Measurements from ENCODE around the gene GRAMD1A.
"Not testable (repeated sequence)": the region's sequence is repeated elsewhere in the genome, so short reads cannot be mapped to it uniquely, and the experiment has no call there.

Gene GRAMD1A

DNA sequence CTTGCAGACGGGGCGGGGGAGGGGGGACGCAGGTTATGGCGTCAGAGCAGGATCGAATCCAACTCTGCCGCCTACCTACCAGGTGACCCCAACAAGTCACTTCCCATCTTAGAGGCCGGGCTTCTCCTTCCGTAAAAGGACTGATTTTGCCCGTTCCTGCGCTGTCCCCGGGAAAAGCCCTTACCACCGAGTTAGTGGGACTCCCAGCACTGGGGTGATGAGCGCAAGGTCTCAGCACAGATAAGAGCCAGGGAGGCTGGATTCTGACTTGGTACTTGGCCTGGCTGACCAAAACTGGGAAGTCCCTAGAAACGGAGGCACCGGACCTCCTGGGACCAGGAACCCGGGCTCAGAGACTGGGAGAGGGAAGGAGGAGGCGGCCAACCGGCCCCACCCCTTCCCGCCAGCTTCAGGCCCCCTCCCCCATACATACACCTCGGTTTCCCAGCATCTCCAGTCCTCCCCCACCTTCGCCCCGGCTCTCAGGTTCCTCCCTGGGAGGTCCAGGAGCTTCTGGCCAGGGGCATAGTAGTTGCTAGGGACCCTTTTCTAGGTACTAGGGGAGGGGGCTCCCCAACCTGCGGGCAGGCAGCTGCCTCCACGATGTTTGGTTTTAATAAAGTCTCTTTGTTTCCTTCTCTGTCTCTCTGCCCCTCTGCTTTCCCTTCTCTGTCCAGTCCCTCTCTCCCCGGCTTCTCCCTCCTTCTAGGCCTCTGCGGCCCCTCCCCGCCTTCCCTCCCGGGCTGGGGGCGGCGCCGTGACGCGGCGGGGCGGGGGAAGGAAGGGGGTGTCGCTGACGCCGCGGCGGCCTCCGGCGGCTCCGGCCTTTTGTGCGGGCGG lies at the start of gene GRAMD1A:
GRAMD1A (plus strand) TSS at position 826 of the 840 bp plus-strand sequence. CDS start 156 bp downstream, outside the sequence.
- peak; percentile 75 for DNase-seq

- no peak for DNase-seq
Measured at GRCh38 chr19:34953092-34953491, 47.0 kb upstream of the GRAMD1A start.

GRCh38 chr19:34957830-34958751 lies 42.0 kb upstream of the GRAMD1A start:
- no peak for DNase-seq

GRCh38 chr19:34959021-34959420 lies 41.1 kb upstream of the GRAMD1A start:
- DNase-seq = no peak

- no peak for DNase-seq
Measured at GRCh38 chr19:34960103-34960805, 39.9 kb upstream of the GRAMD1A start.

GRCh38 chr19:34960940-34961679 lies 39.0 kb upstream of the GRAMD1A start:
- DNase-seq = no peak

DNA sequence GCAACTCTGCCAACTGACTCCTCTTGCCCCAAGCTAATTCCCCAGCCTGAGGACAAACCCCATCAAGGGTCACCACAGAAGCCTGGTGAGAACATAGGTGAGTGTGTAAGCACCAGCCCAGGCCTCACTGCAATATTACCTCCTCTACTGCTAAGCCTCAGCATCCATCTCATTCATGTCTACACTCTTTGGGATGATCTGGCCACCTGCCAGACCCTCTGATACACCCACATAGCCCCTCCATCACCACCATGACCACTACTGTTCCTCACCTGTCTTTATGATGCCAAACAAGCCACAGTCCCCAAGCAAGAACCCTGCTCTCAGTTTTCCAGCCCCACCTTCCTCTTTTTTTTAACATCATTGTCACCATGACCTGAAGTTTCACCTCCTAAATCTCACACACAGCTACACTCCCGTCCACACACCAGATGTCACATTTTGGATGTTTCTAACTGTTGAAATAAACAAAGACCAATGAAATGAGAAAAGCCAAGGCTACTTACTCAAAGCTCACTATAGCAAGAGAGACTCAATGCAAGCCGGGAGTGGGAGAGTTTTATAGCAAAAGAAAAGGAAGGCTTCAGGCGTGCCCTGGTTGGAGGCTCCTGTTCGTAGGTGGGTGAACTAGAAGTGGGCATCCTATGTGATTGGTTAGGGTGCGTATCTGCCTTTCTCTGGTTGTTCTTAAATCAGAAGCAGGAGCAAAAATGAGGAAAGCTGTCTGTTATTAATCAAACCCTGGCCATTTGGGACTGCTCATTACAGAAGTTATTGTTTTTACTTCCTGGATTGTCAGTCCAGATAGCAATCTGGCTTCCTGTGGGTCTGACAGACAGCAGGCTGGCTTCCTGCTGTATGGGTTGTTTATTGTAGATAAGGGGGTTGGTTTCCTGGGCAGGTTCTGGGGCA lies 38.1 kb upstream of the GRAMD1A start:
- DNase-seq = no peak

DNA sequence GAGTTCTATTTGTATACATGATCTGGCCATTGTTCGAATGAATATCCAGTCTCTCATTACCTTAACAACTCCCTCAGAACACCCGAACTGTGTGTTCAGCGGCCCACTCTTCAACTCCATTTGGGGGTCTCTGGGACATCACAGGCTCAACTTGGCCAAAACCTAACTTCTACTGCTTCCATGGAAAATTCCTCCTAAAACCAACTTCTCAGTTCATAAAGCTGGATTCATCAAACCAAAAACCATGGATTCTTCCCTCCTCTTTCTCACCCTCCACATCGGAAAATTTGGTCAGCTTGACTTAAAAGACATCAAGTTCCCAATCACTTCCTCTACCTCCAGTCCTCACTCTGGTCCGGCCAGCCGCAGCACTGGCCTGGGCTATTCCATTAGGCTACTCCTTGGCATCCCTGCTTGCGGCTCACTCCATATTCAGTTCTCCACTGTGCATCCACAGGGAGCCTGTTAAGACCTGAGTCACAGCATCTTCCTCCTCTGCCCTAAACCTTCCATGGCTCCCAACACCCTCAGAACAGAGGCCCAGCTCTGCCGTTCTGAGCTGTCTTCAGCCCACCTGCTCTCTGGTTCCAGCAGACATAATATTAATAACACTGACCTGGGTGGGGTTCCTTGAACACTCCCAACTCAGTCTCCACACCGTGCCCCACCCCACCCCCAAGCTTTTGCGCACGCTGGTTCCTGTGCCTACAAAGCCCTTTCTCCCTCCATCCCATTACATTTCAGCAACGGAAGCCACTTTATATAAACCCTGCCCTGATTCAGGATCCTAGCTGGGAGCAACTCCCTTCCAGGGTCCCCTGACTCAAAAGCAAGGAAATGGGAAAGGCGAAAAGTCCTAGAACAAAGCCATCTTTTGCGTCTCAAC lies 37.2 kb upstream of the GRAMD1A start:
- no peak for DNase-seq

DNA sequence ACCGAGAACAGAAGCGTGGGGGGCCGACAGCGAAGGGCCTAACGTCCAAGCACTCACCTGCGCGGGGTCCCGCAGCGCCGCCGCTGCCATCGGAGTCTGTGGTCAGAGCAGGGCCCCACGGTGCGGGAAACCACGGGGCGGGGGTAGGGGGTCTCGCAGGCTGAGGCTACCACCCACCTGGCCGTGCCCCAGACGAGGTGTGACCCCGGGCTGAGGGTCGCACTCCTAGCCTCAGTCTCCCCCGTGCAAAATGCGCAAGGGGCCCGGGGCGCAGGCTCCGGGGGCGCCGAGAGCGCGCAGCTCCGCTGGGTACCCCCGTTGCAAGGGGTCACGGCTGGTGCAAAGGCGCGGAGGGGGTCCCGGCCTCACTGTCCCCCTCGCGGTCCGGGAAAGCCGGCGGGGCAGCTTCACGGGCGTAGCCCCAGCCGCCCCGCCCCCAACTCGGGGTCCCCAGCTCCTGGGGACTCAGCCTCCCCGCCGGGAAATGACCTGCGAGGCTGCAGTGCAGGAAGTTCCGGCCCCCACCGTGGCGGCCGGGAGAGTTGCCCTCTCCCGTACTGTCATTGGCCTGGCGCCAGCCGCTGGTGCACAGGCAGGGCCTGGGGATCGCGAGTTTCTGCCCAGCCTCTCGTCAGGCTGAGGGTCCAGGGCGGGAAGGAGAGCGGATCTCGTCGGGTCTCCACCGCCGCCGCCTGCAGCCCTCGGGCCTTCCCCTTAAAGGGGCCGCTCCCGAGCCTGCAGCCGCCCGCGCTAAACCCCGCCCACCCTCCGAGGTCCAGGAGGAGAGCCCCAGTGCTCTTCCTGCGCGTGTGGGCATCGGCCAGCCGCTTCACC lies 36.3 kb upstream of the GRAMD1A start, which contains the start of gene ZNF792:
ZNF792 (minus strand) TSS at position 657 of the 834 bp plus-strand sequence; CDS start at position 90, 567 bp downstream.
- peak; percentile 32 for DNase-seq

DNA sequence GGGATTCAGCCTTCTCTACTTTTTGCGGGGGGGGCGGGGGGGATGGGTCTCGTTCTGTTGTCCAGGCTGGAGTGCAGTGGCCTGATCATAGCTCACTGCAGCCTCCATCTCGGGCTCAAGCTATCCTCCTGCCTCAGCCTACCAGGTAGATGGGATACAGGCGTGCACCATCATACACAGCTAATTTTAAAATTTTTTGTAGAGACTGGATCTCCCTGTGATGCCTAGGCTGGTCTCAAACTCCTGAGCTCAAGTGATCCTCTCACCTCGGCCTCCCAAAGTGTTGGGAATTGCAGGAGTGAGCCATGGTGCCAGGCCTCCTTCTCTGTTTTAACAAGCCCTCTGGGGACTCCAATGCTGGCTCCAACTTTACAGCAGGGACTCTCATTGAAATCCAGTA lies 35.5 kb upstream of the GRAMD1A start:
- DNase-seq = no peak

GRCh38 chr19:34965505-34965904 lies 34.6 kb upstream of the GRAMD1A start:
- not testable (repeated sequence) for DNase-seq

DNA sequence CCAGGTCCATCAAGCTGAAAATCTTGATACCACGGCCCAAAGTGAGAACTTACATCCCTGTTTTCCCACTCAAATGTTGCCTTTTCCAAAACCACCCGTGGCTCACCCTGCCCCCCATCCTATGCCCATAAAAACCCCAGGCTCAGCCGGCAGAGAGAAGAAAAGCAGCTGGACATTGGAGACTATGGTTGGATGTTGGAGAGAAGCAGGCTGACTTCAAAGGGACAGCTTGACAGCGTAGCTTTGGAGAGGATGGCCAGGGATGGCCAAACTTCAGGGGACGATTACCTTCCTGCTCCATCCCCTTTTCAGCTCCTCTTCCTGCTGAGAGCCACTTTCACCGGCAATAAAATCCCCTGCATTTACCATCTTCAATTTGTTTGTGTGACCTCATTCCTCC lies 32.6 kb upstream of the GRAMD1A start:
- DNase-seq = no peak

DNA sequence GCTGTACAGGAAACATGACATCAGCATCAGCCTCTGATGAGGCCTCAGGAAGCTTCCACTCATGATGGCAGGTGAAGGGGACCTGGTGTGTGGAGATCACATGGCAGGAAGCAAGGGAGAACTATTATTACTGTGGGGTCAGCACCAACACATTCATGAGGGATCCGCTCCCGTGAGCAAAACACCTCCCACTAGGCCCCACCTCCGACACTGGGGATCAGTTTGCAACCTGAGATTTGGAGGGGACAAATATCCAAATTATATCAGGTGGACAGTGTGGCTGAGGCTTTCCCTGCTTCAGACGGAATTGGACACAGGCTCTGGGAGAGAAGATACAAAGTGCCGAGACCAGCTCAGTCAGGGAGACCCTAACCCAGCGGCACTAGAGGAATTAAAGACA lies 30.4 kb upstream of the GRAMD1A start:
- DNase-seq = no peak

GRCh38 chr19:34970185-34970780 lies 29.8 kb upstream of the GRAMD1A start:
- DNase-seq = not testable (repeated sequence)

- DNase-seq = no peak
Measured at GRCh38 chr19:34972163-34972705, 27.9 kb upstream of the GRAMD1A start.

DNA sequence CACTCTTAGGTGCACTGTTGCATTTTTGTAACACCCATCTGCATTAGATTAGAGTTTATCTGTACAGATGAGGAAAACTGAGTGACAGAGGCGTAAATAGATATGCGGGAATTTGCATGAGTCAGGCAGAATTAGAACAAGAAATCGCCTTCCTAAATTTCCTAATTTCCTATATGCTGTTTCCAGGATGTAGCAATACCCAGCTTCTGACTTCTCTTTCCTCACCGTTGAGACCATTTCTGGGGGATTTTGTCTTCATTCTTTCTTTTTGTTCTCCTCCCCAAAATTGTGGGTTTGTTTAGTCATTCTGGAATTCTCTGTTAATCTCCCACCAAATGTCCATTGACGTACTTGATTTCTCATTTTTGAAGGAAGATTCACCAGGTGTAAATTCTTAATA lies 25.5 kb upstream of the GRAMD1A start:
- DNase-seq = no peak

DNA sequence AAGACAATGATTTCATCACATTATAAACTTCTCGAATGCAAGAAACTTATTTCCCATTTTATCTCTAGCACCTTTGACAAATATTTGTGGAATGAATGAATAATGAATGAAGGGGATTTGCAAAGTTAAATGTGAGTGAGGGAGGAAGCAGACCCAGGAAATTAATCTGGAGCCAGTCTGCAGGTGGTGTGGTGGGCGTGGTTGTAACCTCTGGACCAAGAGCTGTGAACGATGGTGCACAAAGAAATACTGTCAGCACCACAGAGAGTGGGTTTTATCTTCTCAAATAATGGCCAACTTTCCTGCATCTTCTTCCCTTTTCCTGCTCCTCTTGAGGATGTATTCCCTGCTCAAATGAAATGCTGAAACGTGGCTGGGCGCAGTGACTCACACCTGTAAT lies 25.1 kb upstream of the GRAMD1A start:
- DNase-seq = no peak

- no peak for DNase-seq
Measured at GRCh38 chr19:34976611-34977010, 23.5 kb upstream of the GRAMD1A start.

All from NCI-H774 (cell line).